GM21526 (cell line): ENCODE measurements around the gene B4GAT1.
"Not testable (repeated sequence)": the region's sequence is repeated elsewhere in the genome, so short reads cannot be mapped to it uniquely, and the experiment has no call there.

Experiments used
- ATAC-seq: cut with Tn5 transposase; IDR thresholded peaks from one replicate; pipeline ENCODE4 v1.9.1; 2021; ENCODE audit warnings: moderate library complexity; ENCODE audit not compliant: unreplicated experiment, low FRiP score

B4GAT1 gene

DNA sequence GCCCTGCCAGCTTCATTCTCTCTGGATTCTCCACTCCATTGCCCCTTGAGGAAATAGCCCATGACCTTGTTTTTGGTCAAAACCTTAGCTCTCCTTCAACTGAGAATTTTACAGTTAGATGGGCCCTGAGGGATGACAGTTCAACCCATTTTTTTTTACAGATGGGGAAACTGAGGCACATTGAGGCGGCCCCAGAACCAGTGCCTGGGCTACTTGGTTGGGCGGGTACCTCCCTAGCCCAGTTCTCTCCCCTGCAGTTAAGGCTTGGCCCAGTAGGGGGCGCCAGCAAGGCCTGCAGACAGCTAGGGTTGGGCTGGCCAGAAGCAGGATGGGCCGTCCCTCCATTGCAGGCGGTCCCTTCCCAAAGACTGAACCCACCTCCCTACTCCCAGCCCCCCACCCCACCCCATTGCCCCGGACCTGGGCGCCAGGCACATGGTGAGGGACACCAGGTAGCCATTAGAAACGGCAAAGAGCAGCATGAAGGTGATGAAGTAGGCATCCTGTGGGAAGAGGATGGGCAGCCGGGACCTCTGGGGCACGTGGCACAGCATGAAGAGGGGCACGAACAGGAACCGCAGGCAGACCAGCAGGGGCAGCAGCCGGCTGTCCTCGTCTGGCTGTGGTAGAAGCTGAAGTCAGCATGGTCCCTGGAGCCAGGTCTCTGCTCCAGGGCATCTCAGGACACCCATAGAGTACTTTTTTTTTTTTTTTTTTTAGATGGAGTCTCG lies 16.5 kb upstream of the B4GAT1 start:
- ATAC-seq: no peak

DNA sequence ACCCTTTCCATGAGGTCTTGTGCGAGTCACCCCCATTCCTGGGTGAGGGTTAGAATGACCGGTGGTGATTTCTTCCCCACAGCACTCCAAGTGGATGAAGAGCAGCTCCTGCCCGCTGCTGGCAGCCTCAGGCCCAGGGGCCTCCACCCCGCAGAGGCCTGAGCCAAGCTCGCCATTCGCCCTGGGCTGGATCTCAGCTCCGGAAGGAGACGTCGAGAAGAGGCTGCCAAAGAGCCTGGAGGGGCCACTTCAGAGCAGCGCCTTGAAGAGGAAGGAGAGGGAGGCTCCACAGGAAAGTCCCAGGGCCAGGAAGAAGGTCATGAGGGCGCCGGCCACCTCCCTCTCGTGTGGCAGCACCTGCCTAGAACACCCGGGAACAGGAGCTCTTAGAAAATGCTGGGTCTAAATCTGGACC lies 15.8 kb upstream of the B4GAT1 start:
- ATAC-seq: no peak

DNA sequence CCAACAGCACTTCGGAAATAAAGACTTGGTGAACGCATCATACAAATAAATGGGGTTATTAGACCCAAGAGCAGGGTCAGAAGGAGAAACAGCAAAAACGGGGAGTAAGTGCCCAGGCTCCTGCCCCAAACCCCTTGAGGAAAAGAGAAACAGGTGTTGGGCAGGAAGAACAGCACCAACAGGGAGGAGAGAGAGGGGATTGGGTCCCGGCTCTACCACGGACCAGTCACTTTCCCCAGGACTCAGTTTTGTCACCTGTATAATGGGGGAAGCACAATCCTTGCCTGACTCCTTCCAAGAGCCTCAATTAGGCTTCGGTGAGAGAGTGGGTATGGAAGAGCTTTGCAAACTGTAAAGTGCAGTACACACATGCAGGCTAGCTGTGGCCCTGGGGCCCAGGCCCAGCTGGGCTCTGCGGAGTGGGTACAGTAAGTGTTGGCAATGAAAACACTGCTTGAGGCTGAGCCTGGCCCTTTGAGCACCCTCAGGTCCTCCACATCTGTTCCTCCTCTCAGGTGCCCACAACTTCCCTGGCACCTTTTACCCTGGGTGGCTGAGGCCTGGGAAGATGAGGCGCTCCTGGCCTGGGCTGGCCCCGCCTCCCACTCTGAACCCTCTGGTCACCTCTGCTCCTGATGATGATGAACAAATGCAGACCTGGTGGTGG lies 15.2 kb upstream of the B4GAT1 start:
- ATAC-seq: no peak

DNA sequence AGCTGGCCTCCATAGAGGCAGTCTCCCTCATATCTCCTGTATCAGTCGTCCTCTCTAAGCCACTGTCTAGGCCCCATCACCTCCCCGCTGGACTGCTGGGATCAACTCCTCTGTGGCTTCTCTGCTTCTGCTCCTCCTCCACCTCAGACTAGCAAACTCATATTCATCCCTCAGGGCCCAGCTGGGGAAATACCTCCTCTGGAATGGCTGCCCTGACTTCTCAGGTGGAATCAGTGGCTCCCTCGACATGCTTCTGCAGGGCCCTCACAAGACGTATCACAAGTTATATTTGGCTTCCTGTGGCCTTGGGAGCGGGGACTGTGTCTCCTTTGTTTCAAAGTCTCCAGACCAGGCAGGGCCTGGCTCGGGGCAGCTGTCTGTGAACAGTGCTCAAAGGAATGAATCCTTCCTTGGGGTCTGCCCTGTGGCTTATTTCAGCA lies 14.1 kb upstream of the B4GAT1 start:
- no peak for ATAC-seq

DNA sequence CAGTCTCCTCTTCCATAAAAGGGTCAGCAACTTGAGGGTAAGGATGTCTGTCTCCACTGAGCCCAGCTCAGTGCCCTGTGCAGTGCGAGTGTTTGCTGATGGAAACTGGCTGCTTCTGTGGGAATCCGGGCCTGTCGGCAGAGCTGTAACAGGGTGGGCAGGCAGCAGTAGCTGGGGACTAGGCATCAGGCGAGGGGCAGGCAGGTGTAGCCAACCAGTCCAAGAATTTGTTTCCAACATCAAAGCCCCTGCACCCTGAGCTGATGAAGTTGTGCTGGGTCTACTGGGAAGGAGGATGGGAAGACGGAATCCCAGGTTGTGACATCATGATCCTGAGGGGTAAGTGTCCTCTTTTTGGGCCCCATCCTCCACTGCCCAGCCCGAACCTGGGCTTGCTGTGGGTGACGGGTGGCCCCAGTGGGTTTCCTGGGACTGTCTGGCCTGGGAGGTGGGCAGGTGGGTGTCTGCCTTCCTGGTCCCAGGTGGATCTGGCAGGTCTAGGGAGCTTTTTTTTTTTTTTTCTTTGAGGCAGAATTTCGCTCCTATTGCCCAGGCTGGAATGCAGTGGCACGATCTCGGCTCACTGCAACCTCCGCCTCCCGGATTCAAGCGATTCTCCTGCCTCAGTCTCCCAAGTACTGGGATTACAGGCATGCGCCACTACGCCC lies 13.1 kb upstream of the B4GAT1 start:
- ATAC-seq: no peak

DNA sequence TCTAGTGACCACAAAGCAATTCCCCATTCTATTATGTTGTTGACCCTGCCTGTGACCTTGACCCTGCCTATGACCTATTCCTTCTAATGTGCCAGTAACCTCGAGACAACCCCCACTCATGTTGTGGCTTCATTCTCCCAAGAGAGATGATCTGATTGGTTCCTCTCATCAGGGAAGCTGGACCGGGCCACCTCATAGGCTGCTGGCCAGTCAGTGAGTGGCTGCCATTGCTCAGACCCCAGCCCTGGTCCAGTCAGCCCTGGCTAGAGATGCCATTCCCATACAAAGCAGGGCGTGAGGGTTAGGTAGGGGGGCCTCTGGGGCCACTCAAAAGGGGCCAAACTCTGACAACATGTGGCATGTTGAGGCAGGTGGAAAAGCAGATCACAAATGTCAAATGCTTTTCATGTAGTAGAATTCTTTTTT lies 12.2 kb upstream of the B4GAT1 start:
- no peak for ATAC-seq

DNA sequence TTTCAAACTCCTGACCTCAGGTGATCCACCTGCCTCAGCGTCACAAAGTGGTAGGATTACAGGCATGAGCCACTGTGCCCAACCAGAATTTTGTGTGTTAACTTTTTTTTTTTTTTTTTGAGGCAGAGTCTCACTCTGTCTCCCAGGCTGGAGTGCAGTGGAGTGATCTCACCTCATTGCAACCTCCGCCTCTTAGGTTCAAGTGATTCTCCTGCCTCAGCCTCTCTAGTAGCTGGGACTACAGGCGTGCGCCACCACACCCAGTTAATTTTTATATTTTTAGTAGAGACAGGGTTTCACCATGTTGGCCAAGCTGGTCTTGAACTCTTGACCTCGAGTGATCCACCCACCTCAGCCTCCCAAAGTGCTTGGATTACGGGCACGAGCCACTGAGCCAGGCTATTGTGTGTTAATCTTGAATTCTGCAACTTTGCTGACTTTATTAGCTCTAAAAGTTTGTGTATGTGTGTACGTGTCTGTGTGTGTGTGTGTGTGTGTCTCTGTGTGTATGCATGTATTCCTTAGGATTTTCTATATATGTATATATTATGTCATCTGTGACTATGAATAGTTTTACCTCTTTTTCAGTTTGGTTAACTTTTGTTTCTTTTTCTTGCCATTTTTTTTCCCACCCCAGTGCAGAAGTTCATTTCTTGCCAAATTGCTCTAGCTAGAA lies 3.3 kb upstream of the B4GAT1 start:
- not testable (repeated sequence) for ATAC-seq

DNA sequence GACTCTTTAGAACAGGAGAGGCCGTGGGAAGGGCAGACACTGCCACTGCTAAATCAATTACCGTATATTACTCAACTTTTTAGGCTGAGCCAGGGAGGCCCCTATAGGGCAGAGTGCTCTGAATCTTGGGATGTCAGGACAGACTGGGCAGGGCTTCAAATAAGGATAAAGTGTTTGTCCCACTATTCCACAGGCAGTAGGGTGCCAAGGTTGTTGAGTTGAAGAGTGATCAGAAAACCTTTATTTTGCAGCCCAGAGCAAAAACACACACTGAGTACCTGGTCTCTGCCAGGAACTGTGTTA lies 1.6 kb upstream of the B4GAT1 start:
- no peak for ATAC-seq

DNA sequence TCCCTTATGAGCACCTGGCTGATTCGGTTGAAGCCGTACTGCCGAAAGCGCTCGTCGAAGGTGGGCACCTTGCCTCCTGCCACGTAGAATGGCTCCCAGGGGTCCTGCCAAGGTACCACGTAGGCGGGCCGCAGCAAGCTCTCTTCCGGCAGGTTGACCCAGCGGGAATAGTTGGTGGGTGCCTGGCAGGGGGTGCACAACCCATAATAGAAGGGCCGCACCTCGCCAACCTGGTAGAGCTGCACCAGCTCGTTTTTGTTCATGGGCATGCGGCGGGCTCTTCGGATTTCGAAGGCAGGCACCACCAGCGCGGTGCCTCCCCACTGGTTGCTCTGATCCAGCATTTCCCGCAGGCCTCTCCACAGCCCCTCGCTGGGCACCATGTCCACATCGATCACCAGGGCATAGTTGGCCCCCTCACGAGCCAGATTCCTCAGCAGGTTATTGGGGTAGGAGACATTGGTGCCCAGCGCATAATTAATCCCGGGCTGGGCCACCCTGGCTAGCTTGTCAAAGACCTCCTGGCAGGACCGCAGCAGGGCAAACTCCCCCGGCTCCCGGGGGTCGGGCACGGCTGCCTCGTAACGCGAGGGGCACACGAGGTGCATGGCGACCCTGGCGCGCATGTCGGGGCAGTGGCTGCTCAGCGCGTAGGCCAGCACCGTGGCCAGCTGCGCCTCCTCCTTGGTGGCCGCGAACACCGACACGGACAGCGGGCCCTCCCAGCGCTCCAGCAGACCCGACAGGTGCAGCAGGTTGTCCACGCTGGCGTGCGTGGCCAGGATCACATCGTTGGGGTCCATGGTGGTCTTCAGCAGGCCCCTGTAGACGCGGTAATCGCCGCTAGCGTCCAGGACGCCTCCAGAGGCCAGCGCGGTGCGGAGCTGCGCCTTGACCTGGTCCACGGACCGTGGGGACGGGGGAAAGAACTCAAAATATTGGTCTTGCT lies 679 bp downstream of the B4GAT1 start:
- no peak for ATAC-seq

DNA sequence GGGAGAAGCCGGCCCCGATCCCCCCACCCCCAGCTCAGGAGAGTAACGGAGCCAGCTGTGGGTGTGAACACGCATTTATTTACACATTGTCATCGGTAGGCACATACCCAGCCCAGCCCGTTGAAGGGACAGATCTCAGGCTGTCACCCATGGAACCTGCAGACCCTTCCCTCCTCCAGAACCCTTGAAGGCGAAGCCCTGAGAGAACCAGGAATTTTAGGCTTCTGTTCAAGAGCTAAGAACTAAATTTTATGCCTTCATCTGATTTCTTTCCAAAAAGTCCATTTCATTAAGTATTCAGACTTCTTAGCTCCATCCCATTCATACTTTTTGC lies 2.1 kb downstream of the B4GAT1 start:
- ATAC-seq: peak; percentile 6

DNA sequence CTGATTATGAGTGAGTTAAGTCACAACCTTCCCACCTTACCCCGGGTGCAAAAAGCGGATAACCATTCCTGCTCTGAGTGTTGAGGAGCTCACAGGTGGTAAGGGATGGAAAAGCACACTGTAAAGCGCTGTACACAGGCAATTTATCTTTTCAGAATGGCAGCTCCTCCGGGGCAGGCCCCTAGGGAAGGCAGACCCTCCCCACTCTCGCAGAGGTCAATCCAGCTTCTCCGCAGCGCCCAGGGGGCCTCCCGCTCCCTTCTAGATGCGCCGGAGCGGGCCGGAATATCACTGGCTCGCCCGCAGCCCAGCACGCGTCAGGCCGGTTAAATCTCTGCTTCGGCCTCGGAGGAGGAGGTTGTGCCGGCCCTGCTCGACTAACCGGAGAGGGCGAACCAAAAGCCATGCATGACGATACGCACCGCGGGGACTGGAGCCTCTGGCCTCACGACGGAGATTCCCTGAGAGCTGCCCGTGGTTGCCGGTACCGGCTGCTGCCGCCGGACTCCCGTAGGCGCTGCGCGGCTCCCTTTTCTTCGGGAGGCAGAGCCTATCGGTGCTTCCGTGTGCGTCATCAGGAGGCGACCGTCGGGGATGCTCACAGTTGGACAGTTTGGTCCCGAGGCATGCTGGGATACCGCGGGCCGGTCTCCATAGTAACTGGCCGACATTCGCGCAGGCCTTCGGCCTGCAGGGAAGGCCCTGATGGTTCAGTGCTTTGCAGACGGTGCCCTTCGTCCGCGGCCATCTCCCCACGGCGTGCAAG lies 2.7 kb downstream of the B4GAT1 start, which contains the start of gene BRMS1:
TSS of gene BRMS1 (minus strand) at position 555 of the 766 bp plus-strand sequence. CDS start 2,870 bp downstream, outside the sequence.
- ATAC-seq: peak; percentile 58

DNA sequence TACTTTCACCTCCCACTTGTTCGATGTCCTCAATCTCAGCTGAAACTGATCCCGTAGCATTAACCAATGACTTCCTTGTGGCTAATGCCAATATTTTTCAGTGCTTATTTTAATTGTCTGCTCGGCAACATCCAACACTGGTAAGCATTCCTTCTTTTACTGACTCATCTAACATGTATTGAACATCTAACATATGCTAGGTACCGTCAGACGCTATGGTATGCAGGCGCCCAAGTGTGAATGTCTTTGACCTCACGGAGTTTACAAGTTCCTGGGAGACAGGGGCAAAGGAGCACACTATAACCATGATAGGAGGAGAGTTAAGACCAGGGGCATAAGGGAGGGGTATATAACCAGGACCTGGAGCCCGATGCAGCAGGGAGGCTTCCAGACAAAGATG lies 4.3 kb downstream of the B4GAT1 start:
- no peak for ATAC-seq

DNA sequence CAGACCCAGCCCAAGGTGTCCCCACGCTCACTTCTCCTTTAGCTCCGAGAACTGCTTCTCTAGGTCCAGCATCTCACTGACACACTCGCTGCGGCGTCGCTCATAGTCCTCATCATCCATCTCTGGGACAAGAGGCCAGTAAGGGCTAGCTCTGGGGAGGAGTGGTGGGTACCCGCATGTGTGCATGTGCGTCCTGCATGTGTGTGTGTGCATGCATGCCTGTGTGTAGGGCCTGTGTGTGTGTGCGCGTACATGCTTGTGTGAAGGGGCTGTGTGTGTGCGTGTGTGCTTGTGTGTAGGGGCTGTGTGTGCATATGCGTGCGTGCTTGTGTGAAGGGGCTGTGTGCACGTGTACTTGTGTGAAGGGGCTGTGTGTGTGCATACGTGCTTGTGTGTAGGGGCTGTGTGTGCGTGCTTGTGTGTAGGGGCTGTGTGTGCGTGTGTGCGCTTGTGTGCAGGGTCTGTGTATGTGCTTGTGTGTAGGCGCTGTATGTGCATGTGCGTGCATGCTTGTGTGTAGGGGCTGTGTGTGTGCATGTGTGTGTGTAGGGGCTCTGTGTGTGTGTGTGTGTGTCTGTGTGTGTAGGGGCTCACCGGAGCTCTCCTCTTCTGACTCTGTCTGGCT lies 5.8 kb downstream of the B4GAT1 start:
- ATAC-seq: no peak

DNA sequence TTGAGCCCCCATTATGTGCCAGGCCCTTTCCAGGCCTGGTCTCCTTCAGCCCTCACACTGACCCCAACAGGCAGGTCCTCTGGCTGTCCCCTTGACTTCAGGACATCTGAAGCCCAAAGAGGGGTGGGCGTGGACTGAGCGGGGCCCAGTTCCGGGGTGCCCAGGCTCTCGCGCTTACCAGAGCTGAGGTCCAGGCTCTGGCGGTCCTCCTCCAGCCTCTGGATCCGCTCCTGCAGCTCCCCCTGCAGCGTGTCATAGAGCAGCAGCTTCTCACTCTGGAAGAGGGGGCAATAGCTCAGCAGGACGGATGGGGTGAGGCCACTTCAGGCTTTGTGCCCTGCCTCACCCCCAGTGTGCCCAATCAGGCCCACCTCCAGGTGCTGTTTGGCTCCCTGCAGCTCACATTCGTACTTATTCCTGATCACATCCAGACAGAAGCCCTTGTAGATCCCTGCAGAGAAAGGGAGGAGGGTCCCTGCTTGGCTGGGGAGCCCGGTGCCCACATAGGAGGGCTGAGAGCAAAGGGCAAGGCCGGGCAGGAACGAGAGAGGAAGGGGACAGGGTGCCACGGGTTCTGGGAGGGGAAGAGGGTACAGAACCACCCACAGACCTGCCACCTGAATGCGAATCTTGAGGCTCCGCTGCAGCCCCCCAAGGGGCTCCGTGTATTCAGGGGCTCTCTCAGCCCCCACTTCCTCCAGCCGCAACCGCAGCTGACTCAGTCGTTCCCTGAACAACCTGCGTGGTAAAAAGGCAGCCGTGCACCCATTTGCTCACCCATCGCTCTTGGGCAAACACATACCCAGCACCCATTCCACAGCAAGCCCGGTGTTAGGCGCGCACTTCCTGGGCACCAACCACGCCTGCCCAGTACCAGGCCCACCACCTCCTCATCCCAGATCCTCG lies 6.6 kb downstream of the B4GAT1 start:
- ATAC-seq: no peak

DNA sequence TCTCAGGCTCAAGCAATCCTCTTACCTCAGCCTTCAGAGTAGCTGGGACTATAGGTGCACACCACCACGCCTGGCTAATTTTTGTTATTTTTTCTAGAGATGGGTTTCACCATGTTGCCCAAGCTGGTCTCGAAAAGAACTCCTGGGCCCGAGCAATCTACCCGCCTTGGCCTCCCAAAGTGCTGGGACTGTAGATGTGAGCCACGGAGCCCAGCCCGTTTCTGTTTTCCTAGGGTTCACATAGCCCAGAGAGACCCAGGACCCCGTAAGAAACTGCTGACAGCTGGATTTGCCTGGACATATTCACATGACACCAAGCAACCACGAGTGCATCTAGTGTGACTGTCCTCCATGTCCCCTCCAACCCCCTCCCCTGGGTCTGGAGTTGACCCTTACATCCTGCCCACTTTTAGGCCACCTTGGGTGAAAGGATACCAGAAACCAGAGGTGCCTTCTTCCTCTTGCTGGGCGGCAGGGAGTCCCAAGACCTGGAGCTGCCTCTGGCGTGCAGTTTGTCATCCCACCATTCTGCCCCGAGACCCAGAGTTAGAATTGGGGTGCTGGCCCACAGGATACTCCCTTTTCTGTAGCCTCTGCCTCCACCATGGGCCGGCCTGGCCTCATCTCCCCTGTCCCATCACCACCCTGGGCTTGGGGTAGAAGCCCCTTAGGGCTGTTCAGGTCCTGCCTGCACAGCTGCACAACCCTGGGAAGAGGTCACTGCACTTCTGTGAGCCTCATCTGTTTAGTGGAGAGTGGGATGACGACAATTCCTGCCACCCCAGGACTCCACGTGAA lies 7.5 kb downstream of the B4GAT1 start:
- ATAC-seq: no peak

DNA sequence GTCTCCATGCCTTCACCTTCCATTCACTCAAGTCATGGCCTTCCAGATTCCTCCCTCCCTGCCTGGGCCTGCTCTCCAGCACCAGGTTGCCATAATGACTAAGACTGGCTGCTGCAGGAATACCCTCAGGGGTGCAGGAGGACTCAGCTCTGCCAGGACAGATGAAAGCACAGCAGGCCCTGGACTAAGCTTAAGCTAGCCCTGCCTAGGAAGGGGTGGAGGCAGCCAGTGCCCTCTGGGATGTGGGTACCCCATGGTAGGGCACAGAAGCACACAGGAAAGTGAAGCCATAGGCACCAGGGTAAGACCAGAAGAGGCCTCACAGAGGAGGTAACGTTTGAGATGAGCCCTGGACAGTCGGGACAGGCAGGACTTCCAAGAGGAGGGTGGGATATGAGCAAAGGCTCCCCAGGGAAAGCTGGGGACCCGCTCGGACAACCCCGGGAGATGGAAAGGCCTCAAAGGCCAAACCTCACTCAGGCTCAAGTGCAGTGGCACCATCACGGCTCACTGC lies 8.2 kb downstream of the B4GAT1 start:
- ATAC-seq: no peak
